GM03348 (cell line): ENCODE measurements around the gene PIAS4.
"Not testable (repeated sequence)": the region's sequence is repeated elsewhere in the genome, so short reads cannot be mapped to it uniquely, and the experiment has no call there.

ENCODE experiments used
- DNase-seq: peaks from one replicate; pipeline ENCODE4 v3.0.0; 2012; ENCODE audit warnings: low spot score

Gene PIAS4, protein sequence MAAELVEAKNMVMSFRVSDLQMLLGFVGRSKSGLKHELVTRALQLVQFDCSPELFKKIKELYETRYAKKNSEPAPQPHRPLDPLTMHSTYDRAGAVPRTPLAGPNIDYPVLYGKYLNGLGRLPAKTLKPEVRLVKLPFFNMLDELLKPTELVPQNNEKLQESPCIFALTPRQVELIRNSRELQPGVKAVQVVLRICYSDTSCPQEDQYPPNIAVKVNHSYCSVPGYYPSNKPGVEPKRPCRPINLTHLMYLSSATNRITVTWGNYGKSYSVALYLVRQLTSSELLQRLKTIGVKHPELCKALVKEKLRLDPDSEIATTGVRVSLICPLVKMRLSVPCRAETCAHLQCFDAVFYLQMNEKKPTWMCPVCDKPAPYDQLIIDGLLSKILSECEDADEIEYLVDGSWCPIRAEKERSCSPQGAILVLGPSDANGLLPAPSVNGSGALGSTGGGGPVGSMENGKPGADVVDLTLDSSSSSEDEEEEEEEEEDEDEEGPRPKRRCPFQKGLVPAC

GRCh38 chr19:4007021-4007835 lies at the start of gene PIAS4:
TSS of gene PIAS4 (plus strand) at chr19:4007736. CDS start at chr19:4007761, 25 bp downstream.
- peak; percentile 100 for DNase-seq

DNA sequence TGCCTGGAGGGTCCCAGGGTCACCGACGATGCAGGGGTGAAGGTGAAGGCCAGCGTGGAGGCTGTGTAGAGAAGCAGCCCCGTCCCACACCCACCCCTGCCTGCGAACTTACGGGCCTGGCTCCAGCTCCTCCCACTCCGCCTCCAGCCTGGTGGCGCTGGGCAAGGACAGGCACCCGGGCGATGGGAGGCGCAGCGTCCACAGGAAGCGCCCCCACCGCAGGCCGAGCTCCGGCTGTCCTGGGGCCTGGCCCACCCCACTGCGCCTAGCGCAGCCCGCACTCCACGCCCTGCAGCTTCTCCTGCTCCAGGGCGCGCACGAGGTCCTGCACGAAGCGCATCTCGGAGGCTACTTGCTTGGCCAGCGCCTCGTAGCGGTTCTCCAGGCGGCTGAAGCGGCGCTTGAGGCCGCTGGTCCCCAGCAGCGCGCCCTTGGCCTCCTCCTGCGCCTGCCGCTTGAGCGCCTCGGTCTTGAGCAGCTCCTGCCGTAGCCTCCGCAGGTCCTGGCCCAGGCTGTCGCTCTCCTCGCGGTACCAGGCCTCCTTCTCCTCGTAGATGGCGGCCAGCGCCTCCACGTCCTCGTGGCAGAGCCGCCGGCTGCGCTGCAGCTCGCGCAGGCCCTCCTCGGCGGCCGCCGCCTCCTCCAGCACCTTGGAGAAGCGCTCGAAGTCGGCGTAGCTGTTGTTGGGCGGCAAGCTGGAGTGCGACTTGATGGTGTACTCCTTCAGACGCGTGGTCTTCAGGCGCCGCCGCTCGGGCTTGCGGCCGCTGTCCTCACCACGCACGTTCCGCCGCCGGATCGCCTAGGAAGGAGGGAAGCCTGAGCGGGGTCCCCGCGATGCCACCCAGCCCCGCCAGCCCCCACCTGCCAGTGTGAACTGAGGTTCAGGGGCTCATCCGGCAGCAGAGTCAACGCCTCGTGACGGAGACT lies 48.4 kb upstream of the PIAS4 start:
- DNase-seq = no peak

GRCh38 chr19:3959766-3960131 lies 47.8 kb upstream of the PIAS4 start:
- DNase-seq = no peak

DNA sequence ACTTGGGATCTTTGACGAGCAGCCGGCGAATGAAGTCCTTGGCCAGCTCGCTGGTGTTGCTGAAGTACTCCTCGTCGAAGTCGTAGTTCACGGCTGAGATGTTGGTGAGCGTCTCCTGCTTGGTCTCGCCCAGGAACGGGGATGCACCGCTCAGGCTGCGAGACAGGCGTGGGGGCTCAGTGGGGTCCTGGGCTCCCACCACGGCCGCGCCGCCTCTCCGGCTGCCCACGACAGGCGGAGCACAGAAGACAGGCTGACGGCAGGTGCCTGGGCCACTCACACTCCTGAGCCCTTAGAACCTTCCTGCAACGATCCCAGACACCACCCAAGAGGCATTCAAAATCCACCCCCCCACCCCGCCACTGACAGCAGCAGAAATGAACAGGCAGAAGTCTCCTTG lies 46.5 kb upstream of the PIAS4 start:
- no peak for DNase-seq

GRCh38 chr19:3963458-3964255 lies 43.9 kb upstream of the PIAS4 start:
- DNase-seq = no peak

GRCh38 chr19:3964256-3965194 lies 43.0 kb upstream of the PIAS4 start:
- DNase-seq = no peak

DNA sequence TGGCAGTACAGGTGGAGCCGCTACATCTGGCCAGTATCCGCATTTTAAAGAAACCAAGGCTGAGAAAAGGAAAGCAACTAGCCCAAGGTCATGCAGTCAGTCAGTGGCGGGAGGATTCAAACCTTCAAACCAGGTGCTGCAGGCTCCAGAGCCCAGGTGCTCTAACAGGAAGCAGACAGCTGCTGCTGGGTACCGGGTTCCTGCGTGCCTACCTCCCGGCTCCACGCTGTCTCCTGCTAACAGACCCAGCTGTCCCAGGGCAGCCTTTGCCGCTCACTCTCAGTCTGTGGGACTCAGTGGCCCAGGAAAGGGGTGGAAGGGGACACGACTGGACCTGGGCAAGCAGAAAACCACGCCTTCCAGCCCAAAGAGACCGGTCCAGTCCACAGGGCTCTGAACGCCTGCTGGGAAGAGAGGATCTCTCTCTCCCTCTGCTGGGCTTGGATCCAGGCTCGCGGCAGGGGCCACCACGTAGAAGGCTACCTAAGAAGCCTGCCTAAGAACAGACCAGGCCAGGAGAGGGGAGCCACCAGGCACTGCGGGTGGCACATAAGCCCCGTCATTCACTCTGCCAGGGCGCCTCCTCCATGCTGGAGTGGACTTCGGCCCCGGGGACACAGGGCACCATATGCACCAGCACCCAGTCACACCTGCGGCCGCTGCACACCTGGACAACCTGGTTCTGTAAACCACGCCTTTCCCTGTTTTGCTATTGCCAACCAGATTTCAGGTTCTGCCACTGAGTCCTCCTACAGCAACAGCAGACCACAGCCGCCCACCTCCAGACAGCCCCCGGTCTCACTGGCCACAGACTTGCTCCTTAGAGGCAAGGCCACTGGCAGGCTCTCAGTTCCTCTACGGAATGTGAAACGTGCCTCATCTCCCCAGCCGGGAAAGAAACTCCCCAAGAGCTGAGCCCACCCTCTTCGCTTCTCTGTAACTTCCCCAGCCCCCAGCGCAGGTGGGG lies 41.2 kb upstream of the PIAS4 start:
- DNase-seq = no peak

DNA sequence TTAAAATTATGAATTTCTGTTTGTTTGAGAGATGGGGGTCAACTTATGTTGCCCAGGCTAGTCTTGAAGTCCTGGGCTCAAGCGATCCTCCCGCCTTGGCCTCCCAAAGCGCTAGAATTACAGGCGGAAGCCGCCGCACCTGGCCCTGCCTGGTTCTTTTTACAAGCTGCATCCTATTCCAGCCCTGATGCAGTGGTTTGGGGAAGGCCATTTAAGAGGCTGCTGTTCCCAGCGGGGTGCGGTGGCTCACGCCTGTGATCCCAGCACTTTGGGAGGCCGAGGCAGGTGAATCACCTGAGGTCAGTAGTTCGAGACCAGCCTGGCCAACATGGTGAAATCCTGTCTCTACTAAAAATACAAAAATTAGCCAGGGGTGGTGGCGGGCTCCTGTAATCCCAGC lies 39.6 kb upstream of the PIAS4 start:
- not testable (repeated sequence) for DNase-seq

DNA sequence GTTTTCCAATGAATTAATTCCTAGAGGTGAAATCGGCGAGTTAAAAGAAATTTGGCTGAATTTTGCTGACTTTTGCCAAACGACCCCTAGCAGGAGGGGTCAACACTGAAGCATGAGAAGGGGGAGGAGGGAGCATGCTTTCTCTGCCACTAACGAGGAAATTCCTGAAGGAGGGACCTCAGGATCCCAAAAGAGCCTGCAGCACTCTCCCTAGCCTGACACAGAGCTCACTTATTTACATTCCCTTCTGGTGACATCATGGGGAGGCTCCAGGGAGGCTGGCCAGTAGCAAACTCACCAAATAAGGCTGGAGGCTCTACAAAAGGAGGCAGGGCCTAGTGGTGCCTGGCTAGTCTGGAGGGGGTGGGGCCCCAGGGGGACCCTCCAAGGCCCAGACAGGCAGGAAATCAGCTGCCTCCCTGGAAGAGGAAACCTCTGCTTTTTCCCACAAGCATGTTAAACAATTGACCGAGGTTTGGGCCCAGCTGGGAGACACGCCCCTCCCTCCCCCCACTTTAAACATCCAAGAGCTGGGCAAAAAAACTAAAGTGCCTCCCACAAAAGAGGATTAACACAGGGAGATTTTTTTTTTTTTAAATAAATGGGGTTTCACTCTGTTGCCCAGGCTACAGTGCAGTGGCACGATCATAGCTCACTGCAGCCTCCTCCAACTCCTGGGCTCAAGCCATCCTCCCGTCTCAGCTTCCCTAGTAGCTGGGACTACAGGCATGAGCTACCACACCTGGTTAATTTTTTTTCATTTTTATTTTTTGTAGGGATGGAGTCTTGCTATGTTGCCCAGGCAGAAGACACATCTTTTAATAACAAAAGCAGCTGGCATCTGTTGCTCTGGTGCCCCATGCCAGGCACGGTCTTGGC lies 38.7 kb upstream of the PIAS4 start:
- DNase-seq = peak; percentile 96

DNA sequence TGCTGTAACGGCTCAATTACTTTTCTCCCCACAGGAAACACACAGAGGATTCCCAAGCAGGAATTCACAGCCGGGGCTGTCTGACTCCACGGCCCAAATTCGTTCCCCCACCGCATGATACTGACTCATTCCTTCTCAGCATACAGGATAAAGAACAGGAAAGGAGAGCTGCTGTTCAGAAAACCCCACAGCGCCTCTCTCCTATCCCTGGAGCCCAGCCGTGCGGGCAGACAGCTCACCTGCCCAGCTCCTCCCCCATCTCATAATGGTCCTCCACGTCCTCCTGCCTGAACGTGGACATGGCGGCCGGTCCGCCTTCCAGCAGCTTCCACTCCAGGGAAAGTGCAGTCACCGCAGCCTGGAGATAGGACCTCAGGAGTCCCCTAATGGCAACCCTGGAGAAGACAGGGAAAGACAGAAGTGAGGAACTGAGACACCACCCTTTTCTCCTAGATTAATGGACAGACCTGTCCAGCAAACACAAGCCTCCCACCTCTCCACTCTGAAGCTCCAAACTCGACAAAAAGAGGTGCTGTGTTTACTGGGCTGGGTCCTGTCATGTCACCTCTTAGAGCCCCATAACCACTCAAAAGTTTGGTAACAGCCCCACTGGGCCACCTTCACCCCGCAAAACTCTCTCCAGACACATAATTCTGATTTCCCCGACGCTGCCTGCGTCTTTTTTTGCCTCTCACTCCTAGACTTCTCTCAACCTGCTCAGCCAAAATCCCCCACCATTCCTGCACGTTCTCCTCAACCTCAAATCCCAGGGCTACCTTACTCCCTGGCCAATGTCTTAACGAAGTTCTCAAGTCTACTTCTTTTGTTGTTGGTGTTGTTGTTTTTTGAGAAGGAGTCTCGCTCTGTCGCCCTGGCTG lies 37.9 kb upstream of the PIAS4 start:
- peak; percentile 60 for DNase-seq

GRCh38 chr19:3970313-3970807 lies 37.2 kb upstream of the PIAS4 start:
- DNase-seq = no peak

DNA sequence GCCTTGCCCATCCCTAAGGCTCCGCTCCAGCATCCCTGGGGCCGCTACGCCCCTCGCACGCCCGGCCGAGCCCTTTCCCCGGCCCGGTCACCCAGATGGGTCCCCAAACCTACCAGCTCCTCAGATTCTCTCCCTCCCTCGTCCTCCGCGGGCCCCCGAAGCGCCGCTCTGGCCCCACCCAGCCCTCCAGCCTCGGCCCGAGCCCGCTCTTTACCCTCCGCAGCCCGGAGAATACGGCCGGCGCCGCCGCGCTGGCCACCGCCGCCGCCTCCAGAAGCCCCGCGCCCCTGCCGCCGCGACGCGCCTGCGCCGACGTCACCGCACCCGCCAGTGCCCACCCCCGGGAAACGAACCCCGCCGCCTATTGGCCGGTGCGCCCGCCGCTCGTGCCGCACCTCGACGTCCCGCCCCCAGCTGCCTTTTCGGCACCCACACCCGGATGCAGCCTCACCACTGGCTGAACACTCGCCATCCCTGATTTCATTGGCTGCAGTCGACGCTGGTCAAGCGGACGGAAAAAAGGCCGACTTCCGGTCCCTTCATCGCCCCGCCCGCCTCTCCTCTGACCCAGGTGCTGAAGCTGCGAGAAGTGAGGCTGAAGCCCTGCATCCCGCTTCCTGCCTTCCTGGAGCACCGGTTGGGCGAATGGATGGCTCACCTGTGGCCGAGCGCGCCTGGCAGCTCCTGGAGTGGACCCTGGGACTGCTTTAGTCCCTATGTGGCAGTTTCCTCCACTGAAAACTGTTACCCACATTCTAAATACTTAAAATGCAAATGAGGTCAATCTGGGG lies 36.5 kb upstream of the PIAS4 start, which contains the start of gene DAPK3:
Gene DAPK3 (minus strand): TSS at position 292 of the 791 bp plus-strand sequence. CDS start 1,364 bp downstream, outside the sequence.
- DNase-seq = peak; percentile 98

DNA sequence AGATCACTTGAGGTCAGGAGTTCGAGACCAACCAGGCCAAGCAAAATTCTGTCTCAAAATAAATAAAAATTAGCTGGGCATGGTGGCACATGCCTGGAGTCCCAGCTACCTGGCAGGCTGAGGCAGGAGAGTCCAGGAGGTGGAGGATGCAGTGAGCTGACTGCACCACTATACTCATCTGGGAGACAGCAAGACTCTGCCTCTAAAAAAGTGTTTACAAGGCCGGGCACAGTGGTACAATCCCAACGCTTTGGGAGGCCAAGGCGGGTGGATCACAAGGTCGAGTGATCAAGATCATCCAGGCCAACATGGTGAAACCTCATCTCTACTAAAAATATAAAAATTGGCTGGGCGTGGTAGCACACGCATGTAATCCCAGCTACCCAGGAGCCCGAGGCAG lies 32.4 kb upstream of the PIAS4 start:
- DNase-seq = no peak

DNA sequence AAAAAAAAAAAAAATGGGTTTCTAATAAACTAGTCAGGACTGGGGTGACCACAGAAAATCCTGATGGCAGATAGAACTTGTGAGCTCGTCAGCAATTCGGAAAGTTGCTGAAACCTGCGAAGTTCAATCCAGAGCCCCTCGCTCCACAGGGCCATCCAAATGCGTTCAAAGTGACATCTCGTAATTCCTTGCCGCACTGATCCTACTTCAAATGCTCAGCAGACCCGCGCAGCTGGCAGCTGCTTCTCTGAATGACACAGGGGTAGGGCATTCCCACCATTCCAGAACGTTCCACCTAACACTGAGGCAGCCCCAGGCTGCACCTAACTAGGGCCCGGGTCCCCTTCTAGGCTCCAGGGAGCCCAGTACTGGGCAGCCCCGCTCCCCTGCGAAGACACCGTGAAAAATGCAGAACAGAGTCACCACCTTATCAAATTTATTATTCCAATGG lies 31.9 kb upstream of the PIAS4 start:
- DNase-seq = no peak

- DNase-seq = no peak
Measured at GRCh38 chr19:3976495-3977241, 30.9 kb upstream of the PIAS4 start.
